ENCODE measurements around the gene EXOSC1.
"Not testable (repeated sequence)": the region's sequence is repeated elsewhere in the genome, so short reads cannot be mapped to it uniquely, and the experiment has no call there.

The EXOSC1 gene

GRCh38 chr10:97445722-97446639 is at the start of gene EXOSC1, which contains the start of gene ZDHHC16:
Gene EXOSC1, minus strand, starts transcription at chr10:97446006. Its CDS starts 21 bp downstream, at chr10:97445985.
Gene ZDHHC16, plus strand, starts transcription at chr10:97446175. Its CDS starts 5,501 bp downstream, at chr10:97451676.
- DNase-seq = peak; percentile 92

DNA sequence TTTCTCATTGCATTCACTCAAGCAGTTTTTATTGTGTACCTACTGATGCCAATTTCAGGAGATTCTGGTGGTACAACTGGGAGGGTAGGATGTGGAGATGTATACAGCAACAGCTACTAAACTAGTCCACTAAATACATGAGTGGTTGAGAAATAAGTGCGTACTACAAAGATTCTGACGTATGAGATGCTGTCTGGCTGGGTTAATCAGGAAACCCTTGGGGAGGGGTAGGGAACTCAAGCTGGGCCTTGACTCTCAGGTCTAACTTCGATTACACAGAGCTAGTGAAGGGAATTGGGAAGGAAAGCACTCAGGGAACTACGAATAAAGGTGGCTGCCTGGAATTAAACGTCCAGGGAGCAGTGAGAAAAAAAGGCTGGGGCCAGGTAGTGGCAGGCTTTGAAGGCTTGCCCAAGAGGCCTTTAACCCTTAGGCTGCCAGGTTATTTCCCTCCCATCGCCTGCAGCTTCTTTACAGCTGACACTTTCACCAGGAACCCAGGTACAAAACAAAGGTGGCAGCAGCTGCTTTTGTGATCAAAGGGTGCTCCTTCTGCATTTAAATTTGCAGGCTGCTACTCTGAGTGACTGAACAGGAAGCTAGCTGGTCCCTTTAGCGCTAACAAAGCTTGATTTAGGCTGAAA is 49.2 kb upstream of the EXOSC1 start:
- DNase-seq = peak; percentile 5

DNA sequence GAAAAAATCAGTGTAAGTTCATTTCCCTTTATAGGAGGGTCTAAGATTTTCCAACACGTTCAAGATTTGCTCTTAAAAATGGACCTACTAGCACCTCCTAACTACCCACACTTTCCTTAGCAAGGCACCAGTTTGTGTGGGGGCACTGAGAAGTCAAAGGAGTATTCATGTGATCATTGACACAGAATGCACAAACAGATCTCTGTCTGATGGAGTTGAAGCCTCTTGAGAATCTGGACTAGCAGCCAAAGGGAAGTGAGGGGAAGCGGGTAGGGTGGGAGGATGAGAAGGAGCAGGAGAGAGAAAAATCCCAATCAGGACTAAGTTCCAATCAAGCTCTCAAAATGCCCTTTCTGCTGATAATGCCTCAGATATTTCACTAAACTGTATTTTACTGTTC is 48.3 kb upstream of the EXOSC1 start:
- no peak for DNase-seq

- no peak for DNase-seq
These were observed 44.8 kb upstream of the EXOSC1 start for GRCh38 chr10:97490592-97490991.

- DNase-seq = no peak
These were observed 40.0 kb upstream of the EXOSC1 start for GRCh38 chr10:97485647-97486281.

DNA sequence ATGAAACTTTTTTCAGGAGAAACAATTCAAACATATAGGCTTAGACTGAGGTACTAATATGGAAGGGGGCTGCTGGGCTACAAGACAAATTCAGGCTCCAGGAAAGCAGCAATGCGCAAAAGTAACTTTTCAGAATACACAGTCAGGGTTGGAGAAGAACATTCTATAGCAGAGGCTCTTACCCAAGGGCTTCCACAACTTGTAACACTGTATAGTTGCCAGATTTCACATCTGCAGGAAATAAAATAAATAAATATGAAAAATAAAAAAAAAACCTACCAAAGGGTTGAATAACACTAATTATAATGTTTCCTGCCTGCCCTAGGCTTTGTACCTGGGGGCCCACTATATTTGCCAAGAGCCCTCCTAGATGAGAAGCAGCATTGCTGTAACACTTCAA is 38.1 kb upstream of the EXOSC1 start:
- DNase-seq = no peak

- DNase-seq = no peak
These were observed 37.7 kb upstream of the EXOSC1 start for GRCh38 chr10:97483506-97483905.

- no peak for DNase-seq
These were observed 36.6 kb upstream of the EXOSC1 start for GRCh38 chr10:97482381-97482780.

GRCh38 chr10:97481071-97481470 is 35.3 kb upstream of the EXOSC1 start:
- DNase-seq = no peak

GRCh38 chr10:97479939-97480338 is 34.1 kb upstream of the EXOSC1 start:
- DNase-seq = no peak

DNA sequence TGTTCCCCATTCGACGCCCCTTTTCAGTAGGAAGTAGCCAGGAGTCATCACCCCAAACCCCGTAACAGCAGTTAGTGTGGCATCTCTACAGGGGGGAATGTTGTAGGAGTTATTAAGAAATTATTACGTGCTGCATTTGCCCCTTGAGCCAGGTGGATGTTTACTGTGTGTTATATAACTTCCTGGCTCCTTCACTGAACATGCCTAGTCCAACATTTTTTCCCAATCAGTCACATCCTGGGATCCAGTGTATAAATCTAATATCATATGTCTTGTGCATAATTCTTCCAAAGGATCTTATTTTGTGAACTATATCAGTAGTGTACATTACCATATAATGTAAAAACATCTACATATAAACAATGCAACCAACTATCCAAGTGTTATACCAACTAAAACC is 33.6 kb upstream of the EXOSC1 start:
- not testable (repeated sequence) for DNase-seq

- no peak for DNase-seq
These were observed 30.3 kb upstream of the EXOSC1 start for GRCh38 chr10:97475936-97476594.

DNA sequence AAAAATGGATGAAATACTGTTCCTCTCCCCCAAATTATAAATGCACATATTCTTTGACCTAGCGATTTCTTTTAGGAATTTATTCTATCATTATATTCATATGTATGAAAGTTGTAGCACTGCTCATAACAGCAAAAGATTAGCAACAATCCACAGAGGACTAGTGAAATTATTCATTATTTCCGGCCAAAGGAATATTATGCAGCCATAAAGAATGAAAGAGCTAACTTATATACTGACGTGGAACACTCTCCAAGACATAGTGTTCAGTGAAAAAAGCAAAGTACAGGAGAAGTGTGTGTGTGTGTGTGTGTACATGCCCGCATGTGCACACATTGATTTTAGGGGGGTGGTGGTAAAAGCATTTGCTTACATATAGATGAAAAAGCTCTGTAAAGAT is 29.1 kb upstream of the EXOSC1 start:
- DNase-seq = no peak

GRCh38 chr10:97468781-97469180 is 23.0 kb upstream of the EXOSC1 start:
- DNase-seq = not testable (repeated sequence)

- no peak for DNase-seq
These were observed 22.4 kb upstream of the EXOSC1 start for GRCh38 chr10:97468162-97468561.

- no peak for DNase-seq
These were observed 20.9 kb upstream of the EXOSC1 start for GRCh38 chr10:97466755-97467154.

GRCh38 chr10:97465982-97466381 is 20.2 kb upstream of the EXOSC1 start:
- no peak for DNase-seq

DNA sequence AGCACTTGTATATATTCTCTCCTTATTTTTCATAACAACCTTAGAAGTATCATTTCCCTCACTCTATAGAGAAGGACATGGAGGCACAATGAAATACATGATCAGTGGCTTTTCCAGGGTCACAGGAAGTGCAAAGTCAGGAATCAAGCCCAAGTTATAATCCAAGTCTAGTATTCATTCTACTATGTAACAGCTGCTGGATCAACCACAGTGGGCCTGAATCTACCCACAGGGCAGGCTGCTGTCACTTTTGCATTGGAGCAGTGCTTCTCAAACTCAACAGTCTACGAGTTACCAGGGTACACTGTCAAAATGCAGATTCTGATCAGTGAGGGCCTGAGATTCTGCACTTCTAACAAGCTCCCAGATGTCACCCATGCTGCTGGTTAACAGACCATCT is 18.4 kb upstream of the EXOSC1 start:
- DNase-seq = no peak

DNA sequence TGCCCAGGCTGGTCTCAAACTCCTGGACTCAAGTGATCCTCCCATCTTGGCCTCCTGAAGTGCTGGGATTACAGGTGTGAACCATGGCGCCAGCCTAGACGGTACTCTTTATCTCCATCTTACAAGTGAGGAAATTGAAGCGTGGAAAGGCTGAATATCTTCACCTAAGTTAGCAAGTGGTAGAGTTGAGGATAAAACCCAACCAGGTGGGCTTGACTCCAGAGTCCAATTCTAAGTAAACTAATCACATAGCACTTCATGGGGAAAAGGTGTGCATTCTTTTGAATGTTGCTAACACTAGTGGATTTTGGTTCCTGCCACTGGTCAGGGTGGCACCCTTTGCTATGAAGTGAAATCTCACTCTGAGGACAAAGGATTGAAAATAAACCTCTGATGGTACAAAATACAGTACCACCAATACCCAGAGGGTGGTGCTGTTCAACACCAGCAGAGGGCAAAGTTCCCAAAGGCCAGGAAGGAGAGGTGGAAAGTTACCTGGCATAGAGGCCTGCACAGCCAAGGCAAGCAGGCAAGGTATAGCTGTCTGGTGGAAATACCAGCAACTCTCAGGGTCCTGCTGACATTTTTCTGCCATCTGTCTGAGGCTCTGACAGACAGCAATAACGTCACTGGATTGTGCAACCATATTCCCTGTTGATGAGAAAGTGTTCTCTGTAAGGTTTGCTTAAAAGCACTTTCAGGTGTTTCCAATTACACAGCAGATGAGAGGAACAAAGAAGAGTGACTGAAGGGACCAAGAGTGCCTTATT is 17.7 kb upstream of the EXOSC1 start:
- peak; percentile 46 for DNase-seq

DNA sequence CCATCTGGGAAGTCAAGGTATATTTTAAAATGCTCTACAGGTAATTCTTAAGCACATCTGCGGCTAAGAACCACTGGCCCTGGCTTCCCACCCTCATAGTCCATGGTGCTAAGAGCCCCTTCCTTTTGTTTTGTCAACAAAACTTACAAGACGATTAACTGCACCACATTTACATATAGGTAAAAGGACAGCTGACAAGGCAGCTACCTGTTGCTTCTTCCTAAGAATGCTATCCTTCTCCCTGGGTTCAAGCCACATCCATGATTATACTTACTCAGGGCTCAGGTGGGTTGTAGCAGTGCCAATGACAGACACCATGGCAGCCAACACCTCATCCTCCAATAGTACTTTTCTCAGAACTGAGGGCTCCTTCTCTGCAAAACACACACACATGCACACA is 16.5 kb upstream of the EXOSC1 start:
- no peak for DNase-seq

DNA sequence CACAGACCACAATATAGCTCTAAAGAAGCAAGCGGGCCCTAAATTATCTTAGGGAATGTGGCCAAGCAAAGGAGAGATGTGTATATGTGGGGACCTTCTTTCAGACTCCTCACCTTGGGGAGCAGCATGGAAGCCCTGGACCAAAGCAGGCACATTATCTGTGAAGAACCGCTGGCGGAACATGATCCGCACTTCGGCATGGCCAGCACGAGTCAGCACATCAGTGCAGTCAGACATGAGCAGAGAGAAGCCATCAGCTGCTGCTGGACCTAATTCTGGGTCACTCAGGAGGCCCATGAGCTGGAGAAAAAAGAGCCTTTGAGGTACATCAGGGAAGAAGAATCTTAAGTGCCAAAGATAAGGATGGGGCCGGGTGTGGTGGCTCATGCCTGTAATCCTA is 14.1 kb upstream of the EXOSC1 start:
- no peak for DNase-seq

GRCh38 chr10:97459111-97459510 is 13.3 kb upstream of the EXOSC1 start:
- DNase-seq = no peak
